Neuronal stem cell (in vitro differentiated cells): ENCODE measurements around the gene ZNF799.
"Not testable (repeated sequence)": the region's sequence is repeated elsewhere in the genome, so short reads cannot be mapped to it uniquely, and the experiment has no call there.

Experiments
- DNase-seq: peaks from one replicate; pipeline ENCODE4 v3.0.0-alpha.2; 2013; ENCODE audit warnings: low spot score
- H2AFZ ChIP-seq: one replicate; pipeline ENCODE4 v1.6.1; 2013; ENCODE audit warnings: mild to moderate bottlenecking, low read length, inconsistent platforms
- H2AK5ac ChIP-seq: 2 replicates; pipeline ENCODE4 v1.6.1; 2013; ENCODE audit warnings: low read depth, mild to moderate bottlenecking, inconsistent platforms, low read length, moderate library complexity, mixed read lengths
- H2BK120ac ChIP-seq: 2 replicates; pipeline ENCODE4 v1.6.1; 2013; ENCODE audit warnings: low read depth, mild to moderate bottlenecking, inconsistent platforms, low read length, moderate library complexity, mixed read lengths
- H2BK12ac ChIP-seq: one replicate; pipeline ENCODE4 v1.6.1; 2013; ENCODE audit warnings: low read length, inconsistent platforms
- H2BK15ac ChIP-seq: 2 replicates; pipeline ENCODE4 v1.6.1; 2013; ENCODE audit warnings: mild to moderate bottlenecking, low read length, inconsistent platforms, mixed read lengths
- H2BK5ac ChIP-seq: one replicate; pipeline ENCODE4 v1.6.1; 2013; ENCODE audit warnings: inconsistent platforms, mild to moderate bottlenecking, low read length, moderate library complexity
- H3K14ac ChIP-seq: one replicate; pipeline ENCODE4 v1.6.1; 2013; ENCODE audit warnings: low read length, inconsistent platforms
- H3K18ac ChIP-seq: 2 replicates; pipeline ENCODE4 v1.6.1; 2013; ENCODE audit warnings: low read length, inconsistent platforms
- H3K23ac ChIP-seq: 2 replicates; pipeline ENCODE4 v1.6.1; 2013; ENCODE audit warnings: low read depth, mild to moderate bottlenecking, mixed read lengths, low read length, inconsistent platforms; ENCODE audit not compliant: poor library complexity
- H3K27ac ChIP-seq: replicated peaks from 3 replicates; pipeline ENCODE4 v1.5.1; 2013; ENCODE audit warnings: low read length, inconsistent platforms
- H3K27me3 ChIP-seq, 3 experiments: 2 replicates each; pipeline ENCODE4 v1.6.1; 2013; ENCODE audit warnings: low read length in 3 of 3, mild to moderate bottlenecking in 2 of 3, inconsistent platforms in 1 of 3, low read depth in 1 of 3, mixed read lengths in 1 of 3, moderate library complexity in 1 of 3; ENCODE audit not compliant: control insufficient read depth in 3 of 3, insufficient read depth in 3 of 3
- H3K36me3 ChIP-seq, 2 donors: replicated peaks in 1 of 2; 2 replicates each; pipeline ENCODE4 v1.6.1; 2013; ENCODE audit warnings: low read length in 2 of 2; ENCODE audit not compliant: control insufficient read depth in 2 of 2, insufficient read depth in 2 of 2
- H3K4ac ChIP-seq: 2 replicates; pipeline ENCODE4 v1.6.1; 2013; ENCODE audit warnings: inconsistent platforms, mild to moderate bottlenecking, low read length, moderate library complexity
- H3K4me1 ChIP-seq, 2 donors: 1 replicate in 1 of 2; 2 replicates in 1 of 2; pipeline ENCODE4 v1.6.1; 2013; ENCODE audit warnings: low read length in 2 of 2, low read depth in 1 of 2; ENCODE audit not compliant: control insufficient read depth in 2 of 2, insufficient read depth in 1 of 2
- H3K4me2 ChIP-seq: one replicate; pipeline ENCODE4 v1.6.1; 2013; ENCODE audit warnings: mild to moderate bottlenecking, low read length, inconsistent platforms; ENCODE audit not compliant: insufficient read depth, poor library complexity, severe bottlenecking
- H3K4me3 ChIP-seq, 2 donors: 2 replicates each; pipeline ENCODE4 v1.5.1; 2013; ENCODE audit warnings: low read length in 2 of 2, mild to moderate bottlenecking in 2 of 2, inconsistent platforms in 1 of 2, moderate library complexity in 1 of 2
- H3K79me1 ChIP-seq: one replicate; pipeline ENCODE4 v1.6.1; 2013; ENCODE audit warnings: low read depth, mild to moderate bottlenecking, inconsistent platforms, low read length, moderate library complexity
- H3K9ac ChIP-seq: one replicate; pipeline ENCODE4 v1.6.1; 2013; ENCODE audit warnings: mild to moderate bottlenecking, low read depth, low read length, inconsistent platforms; ENCODE audit not compliant: poor library complexity
- H3K9me3 ChIP-seq, 2 donors: replicated peaks in 1 of 2; 2 replicates each; pipeline versions ENCODE3 to v1.6.1; 2013; ENCODE audit warnings: low read length in 2 of 2, mild to moderate bottlenecking in 2 of 2, inconsistent platforms in 1 of 2, low read depth in 1 of 2, mixed read lengths in 1 of 2, moderate library complexity in 1 of 2; ENCODE audit not compliant: control insufficient read depth in 2 of 2, insufficient read depth in 1 of 2
- H4K8ac ChIP-seq: one replicate; pipeline ENCODE4 v1.6.1; 2013; ENCODE audit warnings: low read depth, mild to moderate bottlenecking, inconsistent platforms, low read length, moderate library complexity
- H4K91ac ChIP-seq: one replicate; pipeline ENCODE4 v1.6.1; 2013; ENCODE audit warnings: low read length, low read depth, mild to moderate bottlenecking, inconsistent platforms; ENCODE audit not compliant: poor library complexity
- WGBS, 2 donors: extraction: QIAGEN DNeasy Blood & Tissue Kit; methylation state at CpG; one replicate each; pipeline ENCODE4 v1.1.7; 2013; ENCODE audit warnings: missing lambda C conversion rate in 2 of 2, mixed read lengths in 1 of 2; ENCODE audit not compliant: insufficient read length in 2 of 2, insufficient replicate concordance in 1 of 2; ENCODE audit errors: extremely low coverage in 2 of 2; 5-methylcytosine and 5-hydroxymethylcytosine counted together

The ZNF799 gene

GRCh38 chr19:12439686-12440540 is 38.8 kb upstream of the ZNF799 start:
- H3K79me1 ChIP-seq, H3K36me3 ChIP-seq, H3K14ac ChIP-seq, H4K8ac ChIP-seq, H3K4ac ChIP-seq, H2BK120ac ChIP-seq, H3K9me3 ChIP-seq, H2AK5ac ChIP-seq, H2BK12ac ChIP-seq, H4K91ac ChIP-seq, H3K27me3 ChIP-seq, H3K4me1 ChIP-seq, H2BK15ac ChIP-seq: not testable (repeated sequence)
- Histone ChIP-seq H3K9ac (peak overlapping the region; percentile 84), H3K27ac (peak overlapping the region; percentile 94), H3K23ac (peak overlapping the region; percentile 31), H3K4me3 (peak overlapping the region; percentile 88 to 94), H2AFZ (peak overlapping the region; percentile 93), H3K18ac (peak overlapping the region; percentile 96), H2BK5ac (peak overlapping the region; percentile 87), H3K4me2 (peak overlapping the region; percentile 66)
- peak; percentile 23 for DNase-seq
- no CpG with 5 or more reads among the region's 28 CpGs for WGBS, 2 donors

- H3K14ac ChIP-seq, H3K4me2 ChIP-seq, H3K27ac ChIP-seq, H3K4me3 ChIP-seq, DNase-seq, H2AFZ ChIP-seq, H3K9ac ChIP-seq, H3K4ac ChIP-seq, H2BK5ac ChIP-seq, H2BK120ac ChIP-seq, H2AK5ac ChIP-seq, H3K4me1 ChIP-seq, H4K8ac ChIP-seq, H3K23ac ChIP-seq, H4K91ac ChIP-seq, H3K79me1 ChIP-seq, H2BK12ac ChIP-seq, H2BK15ac ChIP-seq, H3K18ac ChIP-seq, H3K27me3 ChIP-seq: not testable (repeated sequence)
- Histone ChIP-seq H3K9me3 (peaks cover 10 to 59% of the 10 kb centered on the region in 2 donors), H3K36me3 (peaks cover 17 to 63% of the 10 kb centered on the region in 2 donors)
- WGBS, 2 donors: no CpG with 5 or more reads among the region's 6 CpGs
Observed at GRCh38 chr19:12430726-12431299, 29.7 kb upstream of the ZNF799 start.

- H2BK12ac ChIP-seq: no peak overlapping the region
- no peak overlapping the region for H3K4me3 ChIP-seq
- H3K14ac ChIP-seq: no peak overlapping the region
- H3K4ac ChIP-seq: no peak overlapping the region
- H3K9me3 ChIP-seq: peaks cover 11 to 64% of the 10 kb centered on the region in 2 donors
- H2BK15ac ChIP-seq: no peak overlapping the region
- H3K18ac ChIP-seq: no peak overlapping the region
- H3K4me2 ChIP-seq: no peak overlapping the region
- no peak overlapping the region for H2AFZ ChIP-seq
- no peak overlapping the region for H3K23ac ChIP-seq
- WGBS, 2 donors: no CpG with 5 or more reads among the region's 4 CpGs
- H3K27me3 ChIP-seq: no peaks in the 10 kb centered on the region
- no peak overlapping the region for H4K8ac ChIP-seq
- H3K27ac ChIP-seq: no peak overlapping the region
- no peak overlapping the region for H4K91ac ChIP-seq
- no peaks in the 10 kb centered on the region for H3K4me1 ChIP-seq
- no peak overlapping the region for H2BK5ac ChIP-seq
- no peaks in the 10 kb centered on the region for H3K79me1 ChIP-seq
- H2AK5ac ChIP-seq: no peak overlapping the region
- DNase-seq: no peak
- no peak overlapping the region for H2BK120ac ChIP-seq
- peaks cover 17 to 79% of the 10 kb centered on the region in 2 donors for H3K36me3 ChIP-seq
- H3K9ac ChIP-seq: no peak overlapping the region
Observed at GRCh38 chr19:12425888-12426274, 24.8 kb upstream of the ZNF799 start.

- no peak for DNase-seq
- H3K79me1 ChIP-seq: no peaks in the 10 kb centered on the region
- no peak overlapping the region for H4K8ac ChIP-seq
- no peak overlapping the region for H2AK5ac ChIP-seq
- H3K4ac ChIP-seq: no peak overlapping the region
- no peak overlapping the region for H3K18ac ChIP-seq
- no peak overlapping the region for H3K4me3 ChIP-seq
- no peaks in the 10 kb centered on the region for H3K27me3 ChIP-seq
- H3K23ac ChIP-seq: no peak overlapping the region
- H3K27ac ChIP-seq: no peak overlapping the region
- peaks cover 12 to 73% of the 10 kb centered on the region in 2 donors for H3K36me3 ChIP-seq
- H2BK120ac ChIP-seq: no peak overlapping the region
- no peak overlapping the region for H3K9ac ChIP-seq
- H4K91ac ChIP-seq: no peak overlapping the region
- no peak overlapping the region for H2AFZ ChIP-seq
- H3K4me2 ChIP-seq: no peak overlapping the region
- H3K4me1 ChIP-seq: no peaks in the 10 kb centered on the region
- H2BK15ac ChIP-seq: no peak overlapping the region
- peaks cover 10 to 62% of the 10 kb centered on the region in 2 donors for H3K9me3 ChIP-seq
- no peak overlapping the region for H2BK5ac ChIP-seq
- no peak overlapping the region for H3K14ac ChIP-seq
- no CpG with 5 or more reads among the region's 2 CpGs for WGBS, 2 donors
- no peak overlapping the region for H2BK12ac ChIP-seq
Observed at GRCh38 chr19:12425236-12425887, 24.3 kb upstream of the ZNF799 start.
